GM19324 (cell line): ENCODE results near the gene PSKH1.
"Not testable (repeated sequence)": the region's sequence is repeated elsewhere in the genome, so short reads cannot be mapped to it uniquely, and the experiment has no call there.

ENCODE experiments used
- ATAC-seq: cut with Tn5 transposase; IDR thresholded peaks from one replicate; pipeline ENCODE4 v1.9.1; 2021; ENCODE audit warnings: mild to moderate bottlenecking, moderate library complexity; ENCODE audit not compliant: unreplicated experiment, low FRiP score

Gene PSKH1

GRCh38 chr16:67936880-67937605, 44.0 kb downstream of the PSKH1 start:
- no peak for ATAC-seq

GRCh38 chr16:67937713-67938112, 44.7 kb downstream of the PSKH1 start:
- not testable (repeated sequence) for ATAC-seq

- ATAC-seq = no peak
Measured at GRCh38 chr16:67939507-67940445, 46.7 kb downstream of the PSKH1 start.

GRCh38 chr16:67940446-67941089, 47.5 kb downstream of the PSKH1 start:
- no peak for ATAC-seq

- ATAC-seq = no peak
Measured at GRCh38 chr16:67941469-67942199, 48.6 kb downstream of the PSKH1 start.

- no peak for ATAC-seq
Measured at GRCh38 chr16:67942200-67942509, 49.1 kb downstream of the PSKH1 start.

GRCh38 chr16:67942510-67943255, 49.6 kb downstream of the PSKH1 start:
- ATAC-seq = no peak

GRCh38 chr16:67943256-67943618, 50.2 kb downstream of the PSKH1 start:
- no peak for ATAC-seq

- ATAC-seq = no peak
Measured at GRCh38 chr16:67943619-67944504, 50.8 kb downstream of the PSKH1 start, which contains the start of gene LCAT. Gene LCAT (minus strand): TSS chr16:67944120. CDS start chr16:67944101, 19 bp downstream.

- ATAC-seq = no peak
Measured at GRCh38 chr16:67944690-67945391, 51.8 kb downstream of the PSKH1 start.

GRCh38 chr16:67945392-67945933, 52.4 kb downstream of the PSKH1 start:
- ATAC-seq = no peak

GRCh38 chr16:67946128-67946569, 53.1 kb downstream of the PSKH1 start:
- no peak for ATAC-seq

GRCh38 chr16:67946966-67947558, 54.0 kb downstream of the PSKH1 start:
- no peak for ATAC-seq

- no peak for ATAC-seq
Measured at GRCh38 chr16:67948015-67948414, 55.0 kb downstream of the PSKH1 start.

GRCh38 chr16:67949645-67950044, 56.6 kb downstream of the PSKH1 start:
- no peak for ATAC-seq

- no peak for ATAC-seq
Measured at GRCh38 chr16:67950335-67950843, 57.3 kb downstream of the PSKH1 start.

GRCh38 chr16:67951485-67951884, 58.4 kb downstream of the PSKH1 start:
- ATAC-seq = no peak
